GM12865 (cell line): ENCODE data around the gene SMIM14.
"Not testable (repeated sequence)": the region's sequence is repeated elsewhere in the genome, so short reads cannot be mapped to it uniquely, and the experiment has no call there.

Experiments
- DNase-seq: peaks from one replicate; pipeline ENCODE4 v3.0.0; 2010; ENCODE audit warnings: low read depth
- H3K4me3 ChIP-seq: 2 replicates; pipeline ENCODE4 v1.5.1; 2011; ENCODE audit warnings: mild to moderate bottlenecking, low read depth, low read length, control low read depth
- CTCF ChIP-seq: IDR thresholded peaks from 2 replicates; pipeline ENCODE4 v1.5.1; 2011; ENCODE audit warnings: low read length, control low read depth, low read depth, inconsistent platforms; ENCODE audit not compliant: insufficient read depth; ENCODE audit errors: missing control alignments

SMIM14 gene

GRCh38 chr4:39548425-39549067, 90.1 kb downstream of the SMIM14 start:
- no peak overlapping the region for H3K4me3 ChIP-seq
- no peak for TF ChIP-seq CTCF
- no peak for DNase-seq

DNA sequence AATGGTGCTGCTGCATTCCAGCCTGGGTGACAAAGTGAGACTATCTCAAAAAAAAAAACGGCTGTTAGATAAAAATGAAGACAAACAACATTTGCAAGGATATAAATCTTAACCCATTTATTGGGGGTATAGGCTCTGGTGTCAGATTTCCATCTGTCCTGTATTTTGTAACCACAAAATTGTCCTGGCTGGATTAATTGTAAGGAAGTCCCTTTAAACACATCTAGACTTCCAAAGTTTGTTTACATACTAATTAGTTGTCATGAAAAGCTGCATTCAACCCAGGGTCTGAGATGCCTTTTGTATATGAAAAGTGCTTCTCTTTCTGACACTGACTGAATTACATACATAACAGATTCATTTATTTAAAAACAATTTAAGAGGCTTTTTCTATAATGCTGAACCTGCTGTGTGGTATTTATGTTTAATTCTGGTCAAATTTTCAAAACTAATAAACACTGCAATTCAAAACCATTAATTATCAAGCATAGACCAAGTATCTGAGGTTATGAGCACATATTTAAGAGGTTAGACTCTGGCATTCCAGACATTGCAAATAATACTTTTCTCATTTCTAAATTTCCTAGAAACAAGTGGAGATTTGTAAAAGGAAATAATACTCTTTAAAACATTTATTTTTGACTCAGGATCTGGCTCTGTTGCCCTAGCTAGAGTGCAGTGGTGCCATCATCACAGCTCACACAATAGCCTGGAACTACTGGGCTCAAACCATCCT, 93.9 kb downstream of the SMIM14 start:
- TF ChIP-seq CTCF: no peak
- DNase-seq: no peak
- H3K4me3 ChIP-seq: no peak overlapping the region

GRCh38 chr4:39544080-39544479, 94.6 kb downstream of the SMIM14 start:
- not testable (repeated sequence) for DNase-seq, H3K4me3 ChIP-seq

- DNase-seq: no peak
- H3K4me3 ChIP-seq: no peak overlapping the region
- no peak for TF ChIP-seq CTCF
Observed at GRCh38 chr4:39543034-39543433, 95.6 kb downstream of the SMIM14 start.

GRCh38 chr4:39542611-39543012, 96.1 kb downstream of the SMIM14 start:
- H3K4me3 ChIP-seq: no peak overlapping the region
- TF ChIP-seq CTCF: no peak
- DNase-seq: no peak

- no peak overlapping the region for H3K4me3 ChIP-seq
- TF ChIP-seq CTCF: no peak
- DNase-seq: no peak
Observed at GRCh38 chr4:39541987-39542610, 96.6 kb downstream of the SMIM14 start.

DNA sequence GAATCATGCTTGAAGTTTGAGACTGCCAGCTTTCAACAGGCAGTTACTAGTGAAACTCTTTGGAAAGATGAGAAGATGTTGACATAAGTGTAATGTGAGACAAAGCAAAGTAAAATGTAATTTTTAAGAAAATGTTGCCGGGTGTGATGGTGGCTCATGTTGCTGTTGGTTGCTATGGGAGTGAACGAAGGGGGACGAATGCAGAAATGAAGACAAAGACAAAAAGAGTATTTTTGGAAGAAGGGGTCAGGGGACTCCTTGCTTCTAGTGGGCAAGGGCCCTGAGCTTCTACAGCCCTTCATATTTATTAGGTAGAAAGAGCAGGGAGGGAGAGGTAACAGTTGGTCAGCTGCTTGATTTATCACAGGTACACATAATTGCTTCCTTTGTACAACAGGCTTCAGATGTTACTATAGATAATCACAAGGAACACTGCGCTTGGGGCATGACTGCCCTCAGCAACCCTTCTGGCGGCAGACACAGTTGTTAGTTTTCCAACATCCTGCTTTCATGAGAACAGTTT, 99.5 kb downstream of the SMIM14 start:
- no peak for DNase-seq
- no peak overlapping the region for H3K4me3 ChIP-seq
- TF ChIP-seq CTCF: no peak
